ENCODE measurements around the gene ELAVL3. TPM values are rescaled to one million over a fixed set of nuclear protein-coding genes. Genes with fewer than 3 reads are reported as not detected.
"Not testable (repeated sequence)": the region's sequence is repeated elsewhere in the genome, so short reads cannot be mapped to it uniquely, and the experiment has no call there.

ELAVL3 gene
- total and polyA plus RNA-seq, 4 donors: 0.13 to 0.56 TPM; not detected in 2

DNA sequence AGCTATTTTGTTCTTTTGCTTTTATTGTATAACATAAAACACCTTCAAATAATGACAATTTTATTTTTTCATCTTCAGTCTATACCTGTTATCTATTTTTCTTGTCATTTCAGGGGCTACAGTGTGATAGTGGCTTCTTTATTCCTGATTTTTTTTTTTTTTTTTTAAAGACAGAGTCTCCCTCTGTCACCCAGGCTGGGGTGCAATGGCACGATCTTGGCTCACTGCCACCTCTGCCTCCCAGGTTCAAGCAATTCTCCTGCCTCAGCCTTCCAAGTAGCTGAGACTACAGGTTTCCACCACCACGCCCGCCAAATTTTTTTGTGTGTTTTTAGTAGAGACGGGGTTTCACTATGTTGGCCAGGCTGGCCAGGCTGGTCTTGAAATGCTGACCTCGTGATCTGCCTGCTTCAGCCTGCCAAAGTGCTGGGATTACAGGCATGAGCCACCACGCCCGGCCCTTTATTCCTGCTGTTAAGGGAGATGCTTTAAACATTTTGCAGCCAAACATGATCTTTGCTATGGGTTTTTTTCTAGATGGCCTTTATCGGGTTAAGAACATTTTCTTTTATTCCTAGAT lies 12.5 kb downstream of the ELAVL3 start:
- H3K36me3 ChIP-seq (ENCODE audit: control insufficient read depth in 1 of 2, insufficient read depth in 2 of 2, low read length in 1 of 2); H3K4me3 ChIP-seq (ENCODE audit: low read length in 2 of 2); intact Hi-C loops (cut with DNase I); H3K27ac ChIP-seq (ENCODE audit: low read depth in 1 of 2, low read length in 2 of 2); H3K27me3 ChIP-seq (ENCODE audit: control insufficient read depth in 1 of 2, insufficient read depth in 2 of 2, low read length in 1 of 2); DNase-seq; ATAC-seq (ENCODE audit: low FRiP score); H3K4me1 ChIP-seq (ENCODE audit: control insufficient read depth in 1 of 2, insufficient read depth in 2 of 2, low read length in 2 of 2); H3K9me3 ChIP-seq (ENCODE audit: control insufficient read depth, low read length): not testable (repeated sequence)
- WGBS, 2 donors: 55% methylated on average over 8 of the region's 8 CpGs

DNA sequence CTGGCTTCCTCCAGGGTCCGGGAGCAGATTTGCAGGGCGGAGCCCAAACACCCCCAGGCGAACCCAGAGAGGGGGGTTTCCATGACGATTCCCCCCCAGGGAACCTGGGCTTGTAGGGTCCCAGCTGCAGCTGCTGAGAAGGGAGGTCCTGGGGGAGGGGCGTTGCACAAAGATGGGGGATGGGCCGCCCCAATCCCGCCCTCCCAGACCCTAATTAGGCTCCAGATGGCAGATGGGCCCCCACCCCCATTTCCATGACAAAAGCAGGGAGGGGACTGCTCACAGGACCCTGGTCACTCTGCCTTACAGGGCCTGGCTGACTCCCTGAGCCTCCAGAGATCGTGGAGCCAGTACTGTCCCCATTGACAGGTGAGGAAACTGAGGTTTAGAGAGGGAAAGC lies 15.2 kb downstream of the ELAVL3 start:
- no peaks in the 10 kb centered on the region for H3K36me3 ChIP-seq (ENCODE audit: control insufficient read depth in 1 of 2, insufficient read depth in 2 of 2, low read length in 1 of 2)
- no peaks in the 10 kb centered on the region for H3K4me1 ChIP-seq (ENCODE audit: control insufficient read depth in 1 of 2, insufficient read depth in 2 of 2, low read length in 2 of 2)
- 28 to 32% methylated on average over 8 of the region's 8 CpGs for WGBS, 2 donors
- no peaks in the 10 kb centered on the region for H3K9me3 ChIP-seq (ENCODE audit: control insufficient read depth, low read length)
- no peak overlapping the region for H3K4me3 ChIP-seq (ENCODE audit: low read length in 2 of 2)
- no peak for DNase-seq
- intact Hi-C loops (cut with DNase I): no loop called here
- H3K27me3 ChIP-seq (ENCODE audit: control insufficient read depth in 1 of 2, insufficient read depth in 2 of 2, low read length in 1 of 2): no peaks in the 10 kb centered on the region
- H3K27ac ChIP-seq (ENCODE audit: low read depth in 1 of 2, low read length in 2 of 2): no peak overlapping the region
- ATAC-seq (ENCODE audit: low FRiP score): no peak

DNA sequence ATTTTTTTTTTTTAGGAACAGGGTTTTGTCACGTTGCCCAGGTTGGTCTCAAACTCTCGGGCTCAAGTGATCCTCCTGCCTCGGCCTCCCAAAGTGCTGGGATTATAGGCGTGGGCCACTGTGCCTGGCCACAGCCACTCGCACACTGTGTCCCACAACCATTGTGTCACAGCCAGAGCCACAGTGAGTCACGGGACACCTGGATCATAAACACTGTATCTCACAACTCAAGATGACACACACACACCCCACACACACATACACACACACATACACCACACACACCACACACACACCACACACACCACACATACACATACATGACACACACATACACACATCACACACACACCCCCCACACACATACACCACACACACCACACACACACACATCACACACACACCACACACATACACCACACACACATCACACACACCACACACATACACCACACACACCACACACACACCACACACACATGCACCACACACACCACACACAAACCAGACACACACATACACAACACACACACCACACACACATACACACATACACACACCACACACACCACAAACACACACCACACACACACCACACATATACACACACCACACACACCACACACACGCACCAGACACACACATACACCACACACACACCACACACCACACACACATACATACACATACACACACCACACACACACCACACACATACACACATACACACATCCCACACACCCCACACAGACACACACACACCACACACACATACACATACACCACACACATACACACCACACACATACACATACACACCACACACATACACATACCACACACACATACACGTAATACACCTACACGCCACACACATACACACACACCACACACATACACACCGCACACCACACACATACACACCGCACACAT lies 16.2 kb downstream of the ELAVL3 start:
- H3K27me3 ChIP-seq (ENCODE audit: control insufficient read depth in 1 of 2, insufficient read depth in 2 of 2, low read length in 1 of 2): no peaks in the 10 kb centered on the region
- H3K4me3 ChIP-seq (ENCODE audit: low read length in 2 of 2): no peak overlapping the region
- intact Hi-C loops (cut with DNase I): no loop called here
- no peak overlapping the region for H3K27ac ChIP-seq (ENCODE audit: low read depth in 1 of 2, low read length in 2 of 2)
- WGBS, 2 donors: 81 to 83% methylated on average over 11 of the region's 11 CpGs
- no peaks in the 10 kb centered on the region for H3K36me3 ChIP-seq (ENCODE audit: control insufficient read depth in 1 of 2, insufficient read depth in 2 of 2, low read length in 1 of 2)
- no peak for DNase-seq
- H3K9me3 ChIP-seq (ENCODE audit: control insufficient read depth, low read length): no peaks in the 10 kb centered on the region
- H3K4me1 ChIP-seq (ENCODE audit: control insufficient read depth in 1 of 2, insufficient read depth in 2 of 2, low read length in 2 of 2): no peaks in the 10 kb centered on the region
- no peak for ATAC-seq (ENCODE audit: low FRiP score)

DNA sequence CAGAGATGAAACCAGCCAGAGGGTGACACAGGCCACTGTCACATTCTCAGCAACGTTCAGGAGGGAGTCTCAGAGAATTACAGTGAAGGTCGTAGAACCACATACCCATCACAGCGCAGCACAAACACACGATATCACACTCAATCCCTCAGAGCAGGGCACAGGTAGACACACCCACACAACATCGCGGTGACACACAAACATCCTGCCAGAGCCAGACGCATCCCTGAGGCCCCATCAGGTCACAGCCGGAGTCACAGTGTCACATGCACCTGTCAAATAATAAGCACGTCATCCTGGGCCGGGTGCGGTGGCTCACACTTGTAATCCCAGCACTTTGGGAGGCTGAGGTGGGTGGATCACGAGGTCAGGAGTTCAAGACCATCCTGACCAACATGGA lies 17.5 kb downstream of the ELAVL3 start:
- Histone ChIP-seq H3K4me3 (ENCODE audit: low read length in 2 of 2) (no peak overlapping the region), H3K9me3 (ENCODE audit: control insufficient read depth, low read length) (no peaks in the 10 kb centered on the region), H3K36me3 (ENCODE audit: control insufficient read depth in 1 of 2, insufficient read depth in 2 of 2, low read length in 1 of 2) (no peaks in the 10 kb centered on the region), H3K27me3 (ENCODE audit: control insufficient read depth in 1 of 2, insufficient read depth in 2 of 2, low read length in 1 of 2) (no peaks in the 10 kb centered on the region), H3K4me1 (ENCODE audit: control insufficient read depth in 1 of 2, insufficient read depth in 2 of 2, low read length in 2 of 2) (no peaks in the 10 kb centered on the region), H3K27ac (ENCODE audit: low read depth in 1 of 2, low read length in 2 of 2) (no peak overlapping the region)
- WGBS, 2 donors: 77 to 78% methylated on average over 12 of the region's 12 CpGs
- no peak for DNase-seq
- ATAC-seq (ENCODE audit: low FRiP score): no peak
- intact Hi-C loops (cut with DNase I): no loop called here

DNA sequence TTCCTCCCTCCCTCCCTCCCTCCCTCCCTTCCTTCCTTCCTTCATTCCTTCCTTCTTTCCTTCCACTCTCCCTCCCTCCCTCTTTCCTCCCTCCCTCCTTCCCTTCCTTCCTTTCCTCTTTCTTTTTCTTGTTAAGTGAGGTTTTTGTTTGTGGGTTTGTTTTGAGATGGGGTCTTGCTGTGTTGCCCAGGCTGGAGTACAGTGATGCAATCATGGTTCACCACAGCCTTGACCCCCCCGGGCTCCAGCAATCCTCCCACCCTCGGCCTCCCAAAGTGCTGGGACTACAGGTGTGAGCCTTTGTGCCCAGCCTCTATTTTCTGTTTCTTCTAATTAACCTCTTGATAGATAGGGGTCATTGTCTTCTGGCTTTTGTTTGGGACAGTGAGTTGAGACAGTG lies 19.4 kb downstream of the ELAVL3 start:
- Histone ChIP-seq H3K27ac (ENCODE audit: low read depth in 1 of 2, low read length in 2 of 2) (no peak overlapping the region), H3K4me3 (ENCODE audit: low read length in 2 of 2) (no peak overlapping the region), H3K27me3 (ENCODE audit: control insufficient read depth in 1 of 2, insufficient read depth in 2 of 2, low read length in 1 of 2) (no peaks in the 10 kb centered on the region), H3K4me1 (ENCODE audit: control insufficient read depth in 1 of 2, insufficient read depth in 2 of 2, low read length in 2 of 2) (no peaks in the 10 kb centered on the region), H3K36me3 (ENCODE audit: control insufficient read depth in 1 of 2, insufficient read depth in 2 of 2, low read length in 1 of 2) (no peaks in the 10 kb centered on the region), H3K9me3 (ENCODE audit: control insufficient read depth, low read length) (no peaks in the 10 kb centered on the region)
- ATAC-seq (ENCODE audit: low FRiP score) (no peak), DNase-seq (no peak)
- intact Hi-C loops (cut with DNase I): no loop called here
- WGBS, 2 donors: 71 to 72% methylated on average over 2 of the region's 2 CpGs

DNA sequence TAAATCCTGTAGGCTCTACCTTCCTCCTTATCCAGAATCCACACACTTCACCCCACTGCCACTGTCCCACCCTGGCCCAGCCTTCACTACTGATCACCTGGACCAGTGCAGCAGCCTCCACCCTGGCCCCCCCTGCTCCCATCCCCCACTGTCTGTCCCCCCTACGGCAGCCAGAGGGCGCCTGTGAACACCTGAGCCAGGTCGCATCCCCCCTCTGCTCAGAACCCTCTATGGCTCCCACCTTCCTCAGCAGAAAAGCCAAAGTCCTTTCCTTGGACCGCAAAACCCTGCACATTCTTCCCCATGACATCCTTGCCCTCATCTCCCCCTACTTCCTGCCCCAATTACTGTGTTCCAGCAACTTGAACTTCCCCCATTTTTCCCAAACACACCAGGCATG lies 20.6 kb downstream of the ELAVL3 start:
- intact Hi-C loops (cut with DNase I): no loop called here
- Histone ChIP-seq H3K9me3 (ENCODE audit: control insufficient read depth, low read length) (no peaks in the 10 kb centered on the region), H3K4me3 (ENCODE audit: low read length in 2 of 2) (no peak overlapping the region), H3K36me3 (ENCODE audit: control insufficient read depth in 1 of 2, insufficient read depth in 2 of 2, low read length in 1 of 2) (no peaks in the 10 kb centered on the region), H3K27me3 (ENCODE audit: control insufficient read depth in 1 of 2, insufficient read depth in 2 of 2, low read length in 1 of 2) (no peaks in the 10 kb centered on the region), H3K4me1 (ENCODE audit: control insufficient read depth in 1 of 2, insufficient read depth in 2 of 2, low read length in 2 of 2) (no peaks in the 10 kb centered on the region), H3K27ac (ENCODE audit: low read depth in 1 of 2, low read length in 2 of 2) (no peak overlapping the region)
- no peak for DNase-seq
- ATAC-seq (ENCODE audit: low FRiP score): no peak
- 51 to 57% methylated on average over 4 of the region's 4 CpGs for WGBS, 2 donors

DNA sequence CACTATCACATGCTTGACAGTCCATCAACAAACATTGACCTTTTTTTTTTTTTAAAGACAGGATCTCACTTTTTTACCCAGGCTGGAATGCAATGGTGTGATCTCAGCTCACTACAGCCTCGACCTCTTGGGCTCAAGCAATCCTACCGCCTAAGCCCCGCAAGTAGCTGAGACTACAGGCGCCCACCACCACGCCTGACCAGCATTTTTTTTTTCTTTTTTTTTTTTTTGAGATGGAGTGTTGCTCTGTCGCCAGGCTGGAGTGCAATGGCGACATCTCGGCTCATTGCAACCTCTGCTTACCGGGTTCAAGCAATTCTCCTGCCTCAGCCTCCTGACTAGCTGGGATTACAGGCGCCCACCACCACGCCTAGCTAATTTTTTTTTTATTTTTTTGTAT lies 21.9 kb downstream of the ELAVL3 start:
- H3K4me1 ChIP-seq (ENCODE audit: control insufficient read depth in 1 of 2, insufficient read depth in 2 of 2, low read length in 2 of 2); H3K36me3 ChIP-seq (ENCODE audit: control insufficient read depth in 1 of 2, insufficient read depth in 2 of 2, low read length in 1 of 2); H3K4me3 ChIP-seq (ENCODE audit: low read length in 2 of 2); DNase-seq; H3K9me3 ChIP-seq (ENCODE audit: control insufficient read depth, low read length); ATAC-seq (ENCODE audit: low FRiP score); H3K27ac ChIP-seq (ENCODE audit: low read depth in 1 of 2, low read length in 2 of 2); intact Hi-C loops (cut with DNase I); H3K27me3 ChIP-seq (ENCODE audit: control insufficient read depth in 1 of 2, insufficient read depth in 2 of 2, low read length in 1 of 2): not testable (repeated sequence)
- WGBS, 2 donors: 83 to 85% methylated on average over 11 of the region's 11 CpGs

DNA sequence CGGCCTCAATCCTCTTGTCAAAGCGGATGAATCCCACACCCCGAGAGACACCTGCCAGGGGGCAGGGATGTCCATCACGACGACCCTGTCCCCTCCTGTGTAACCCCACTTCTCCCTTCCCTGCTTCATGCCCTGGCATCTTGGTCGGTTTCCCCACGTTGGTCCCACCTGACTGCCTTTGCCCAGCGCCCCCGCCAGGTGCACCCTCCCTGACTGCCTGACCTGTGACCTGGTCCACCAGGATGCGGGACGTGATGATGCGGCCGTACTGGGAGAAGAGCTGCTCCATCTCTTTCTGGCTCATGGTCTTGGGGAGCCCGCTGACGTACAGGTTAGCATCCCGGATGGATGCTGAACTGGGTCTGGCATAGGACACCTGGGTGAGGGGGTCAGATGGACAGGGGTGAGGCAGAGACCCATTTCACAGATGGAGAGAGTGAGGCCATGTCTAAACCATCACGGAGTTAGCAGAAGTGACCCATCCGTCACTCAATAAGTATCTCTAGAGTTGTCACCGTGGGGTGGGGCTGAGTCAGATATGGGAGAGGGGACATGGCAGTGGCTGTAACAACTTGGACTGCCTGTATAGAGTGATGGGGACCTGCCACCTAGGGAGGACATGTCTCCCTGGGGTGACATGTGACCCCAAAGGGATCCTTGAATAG lies 22.5 kb downstream of the ELAVL3 start:
- intact Hi-C loops (cut with DNase I): no loop called here
- no peaks in the 10 kb centered on the region for H3K4me1 ChIP-seq (ENCODE audit: control insufficient read depth in 1 of 2, insufficient read depth in 2 of 2, low read length in 2 of 2)
- H3K27ac ChIP-seq (ENCODE audit: low read depth in 1 of 2, low read length in 2 of 2): no peak overlapping the region
- ATAC-seq (ENCODE audit: low FRiP score) (no peak), DNase-seq (no peak)
- no peak overlapping the region for H3K4me3 ChIP-seq (ENCODE audit: low read length in 2 of 2)
- no peaks in the 10 kb centered on the region for H3K36me3 ChIP-seq (ENCODE audit: control insufficient read depth in 1 of 2, insufficient read depth in 2 of 2, low read length in 1 of 2)
- WGBS, 2 donors: 88 to 89% methylated on average over 19 of the region's 19 CpGs
- H3K27me3 ChIP-seq (ENCODE audit: control insufficient read depth in 1 of 2, insufficient read depth in 2 of 2, low read length in 1 of 2): no peaks in the 10 kb centered on the region
- no peaks in the 10 kb centered on the region for H3K9me3 ChIP-seq (ENCODE audit: control insufficient read depth, low read length)

All from aorta (tissue), 5 donors.